K562 (cell line): Measurements from ENCODE around the gene FAM174C. TPM values are rescaled to one million over a fixed set of nuclear protein-coding genes. Genes with fewer than 3 reads are reported as not detected.

Experiments
- ATAC-seq: fragments of 200-7000 bp; cut with Tn5 transposase; 3 replicates; pipeline ENCODE4 v1.9.1; 2020; ENCODE audit warnings: moderate library complexity
- BruUV-seq: library from RNA; stranded (reverse); fragments of 400-500 nt; replicated peaks from 2 replicates; lab custom pipeline; 2021; lab: Mats Ljungman, UMichigan
- CTCF ChIA-PET: fragments of 300-600 bp; formaldehyde crosslinking; extraction: SDS; loops from one replicate; lab custom pipeline; 2021; ENCODE audit warnings: low intra/inter-chr PET ratio; lab: Yijun Ruan, JAX
- POLR2A ChIA-PET: fragments of 300-600, 350-650 bp; sonication (Branson Sonifier 250); formaldehyde crosslinking; extraction: SDS; loops from one replicate; lab custom pipeline; 2021; ENCODE audit warnings: antibody characterized with exemption, inconsistent platforms; lab: Yijun Ruan, JAX
- DNase-seq, 4 experiments: peaks; one replicate each; pipeline versions ENCODE4 v3.0.0 to v3.0.0-alpha.2; 2011 to 2018; ENCODE audit warnings: low spot score in 3 of 4, mixed read lengths in 3 of 4; ENCODE audit errors: extremely low read depth in 1 of 4
- FAIRE-seq: peaks from 2 replicates; lab custom pipeline; 2011; peaks lifted over from hg19 to GRCh38; lab: Jason Lieb, UNC
- H2AFZ ChIP-seq: 2 replicates; pipeline ENCODE4 v1.6.0; 2011; ENCODE audit warnings: low read depth, low read length, control low read depth, inconsistent platforms
- H3K27ac ChIP-seq: fragments of 200-600 bp; 3 replicates; pipeline ENCODE4 v1.8.0; 2011; ENCODE audit warnings: low read depth, mild to moderate bottlenecking, control low read depth, inconsistent platforms, low read length, moderate library complexity, mixed read lengths; ENCODE audit errors: extremely low read depth
- H3K27me3 ChIP-seq, 2 experiments: fragments of 300-600 bp in 1 of 2; 2 replicates in 1 of 2; 3 replicates in 1 of 2; pipeline versions ENCODE4 v1.6.0 to v1.8.0; 2011; ENCODE audit warnings: inconsistent platforms in 2 of 2, low read length in 2 of 2, mild to moderate bottlenecking in 1 of 2, mixed read lengths in 1 of 2, moderate library complexity in 1 of 2; ENCODE audit not compliant: control insufficient read depth in 2 of 2, insufficient read depth in 2 of 2
- H3K36me3 ChIP-seq: fragments of 300-600 bp; 3 replicates; pipeline ENCODE4 v1.8.0; 2011; ENCODE audit warnings: mild to moderate bottlenecking, low read length, inconsistent platforms; ENCODE audit not compliant: control insufficient read depth, insufficient read depth
- H3K4me1 ChIP-seq, 2 experiments: fragments of 200-600 bp in 1 of 2; replicated peaks in 1 of 2; 2 replicates in 1 of 2; 3 replicates in 1 of 2; pipeline versions ENCODE4 v1.5.1 to v1.8.0; 2011; ENCODE audit warnings: inconsistent platforms in 2 of 2, low read length in 2 of 2, mild to moderate bottlenecking in 1 of 2, mixed read lengths in 1 of 2, moderate library complexity in 1 of 2; ENCODE audit not compliant: control insufficient read depth in 2 of 2, insufficient read depth in 2 of 2
- H3K4me2 ChIP-seq: 2 replicates; pipeline ENCODE4 v1.6.1; 2011; ENCODE audit warnings: low read length, control low read depth, inconsistent platforms, mixed read lengths; ENCODE audit not compliant: insufficient read depth
- H3K4me3 ChIP-seq: fragments of 200-600 bp; sonication (generic), shearing (Covaris generic); 2 replicates; pipeline ENCODE4 v1.5.1; 2016; ENCODE audit warnings: control low read depth, inconsistent platforms
- H3K79me2 ChIP-seq: fragments of 200-600 bp; 3 replicates; pipeline ENCODE4 v1.8.0; 2011; ENCODE audit warnings: low read length, inconsistent platforms; ENCODE audit not compliant: control insufficient read depth, insufficient read depth
- H3K9ac ChIP-seq, 2 experiments: 2 replicates each; pipeline versions ENCODE4 v1.6.0 to v1.6.1; 2011; ENCODE audit warnings: low read depth in 2 of 2, low read length in 2 of 2, control low read depth in 1 of 2, inconsistent platforms in 1 of 2, mild to moderate bottlenecking in 1 of 2, mixed read lengths in 1 of 2; ENCODE audit not compliant: insufficient read depth in 1 of 2
- H3K9me1 ChIP-seq: one replicate; pipeline ENCODE4 v1.6.0; 2011; ENCODE audit warnings: inconsistent platforms, mild to moderate bottlenecking, low read length, moderate library complexity; ENCODE audit not compliant: control insufficient read depth, insufficient read depth
- H3K9me3 ChIP-seq: replicated peaks from 2 replicates; pipeline ENCODE4 v1.5.1; 2011; ENCODE audit warnings: low read depth, low read length, inconsistent platforms; ENCODE audit not compliant: control insufficient read depth, insufficient read depth
- H4K20me1 ChIP-seq: replicated peaks from 2 replicates; pipeline ENCODE4 v1.6.1; 2011; ENCODE audit warnings: low read length, inconsistent platforms, mixed read lengths; ENCODE audit not compliant: control insufficient read depth, insufficient read depth
- AFF4 ChIP-seq: sonication (generic); formaldehyde crosslinking; IDR thresholded peaks from 2 replicates; pipeline ENCODE4 v1.8.0; 2023; ENCODE audit warnings: mild to moderate bottlenecking, missing genetic modification reagents
- DIDO1 ChIP-seq: fragments of 450-650 bp; IDR thresholded peaks from 2 replicates; pipeline ENCODE4 v1.6.1; 2016; ENCODE audit warnings: low read depth, missing biosample characterization, missing genetic modification characterization
- MEIS2 ChIP-seq: fragments of 450-650 bp; IDR thresholded peaks from 2 replicates; pipeline ENCODE4 v1.6.1; 2014; ENCODE audit warnings: mild to moderate bottlenecking; ENCODE audit not compliant: partially characterized antibody
- SRSF3 ChIP-seq: fragments of 200-400 bp; formaldehyde crosslinking; IDR thresholded peaks from 2 replicates; pipeline ENCODE4 v1.6.1; 2016; ENCODE audit warnings: mild to moderate bottlenecking, low read length, moderate library complexity; ENCODE audit not compliant: insufficient read depth
- TCF15 ChIP-seq: fragments of 250-450 bp; sonication (Bioruptor Pico); IDR thresholded peaks from 2 replicates; pipeline ENCODE4 v1.8.0; 2022; ENCODE audit warnings: moderate library complexity, mild to moderate bottlenecking, inconsistent platforms
- ZHX1 ChIP-seq: fragments of 150-350 bp; conservative IDR thresholded peaks from 2 replicates; pipeline ENCODE4 v1.6.1; 2014; ENCODE audit warnings: low read length
- ZNF143 ChIP-seq: sonication (generic); formaldehyde crosslinking; IDR thresholded peaks from 2 replicates; pipeline ENCODE4 v1.9.0; 2022; ENCODE audit warnings: mild to moderate bottlenecking, missing genetic modification reagents
- ZSCAN29 ChIP-seq: fragments of 450-650 bp; IDR thresholded peaks from 2 replicates; pipeline ENCODE4 v1.6.1; 2017
- WGBS: fragments of 100-300 bp; shearing (Covaris generic); methylation state at CpG from one replicate; pipeline ENCODE4 v1.1.6; 2016; ENCODE audit warnings: low coverage, mixed read lengths; ENCODE audit not compliant: insufficient coverage; ENCODE audit errors: missing lambda C conversion rate; 5-methylcytosine and 5-hydroxymethylcytosine counted together
- in situ Hi-C: fragments of 300-500 bp; cut with MboI; formaldehyde crosslinking; loops from 4 replicates; pipeline ENCODE4 v1.15.0; 2018; ENCODE audit warnings: inconsistent platforms, mixed read lengths
- intact Hi-C: fragments of 100-400 bp; cut with micrococcal nuclease; formaldehyde crosslinking; loops from 2 replicates; pipeline ENCODE4 v1.14.2; 2022
- polyA plus RNA-seq, 8 experiments: library from polyadenylated mRNA; depleted of rRNA in 4 of 8; stranded (reverse) in 5 of 8; unstranded in 3 of 8; fragments of >200 nt; fragmentation: Nextera tagmentation in 2 of 8; fragmentation: Illumina TruSeq in 1 of 8; extraction: Ambion mirVana in 2 of 8; extraction: Trizol in 1 of 8; gene quantifications; 2 replicates each; pipeline versions ENCODE4 v1.2.1 to v1.2.3, GENCODE V29; 2011 to 2014; ENCODE audit warnings: inconsistent platforms in 1 of 8, missing spikeins in 1 of 8
- total RNA-seq, 7 experiments: library from RNA; depleted of rRNA in 6 of 7; stranded (reverse); fragments of >200 nt in 6 of 7; fragmentation: Illumina TruSeq in 2 of 7; extraction: Trizol in 2 of 7; gene quantifications; 2 replicates each; pipeline versions ENCODE4 v1.2.1 to v1.2.3, GENCODE V29; 2011 to 2021; ENCODE audit warnings: low replicate concordance in 1 of 7
- TF ChIP-seq, protein P1 (sequence below), 3 experiments: IDR thresholded peaks in 2 of 3; conservative IDR thresholded peaks in 1 of 3; 2 replicates each; pipeline ENCODE4 v1.5.1; 2011 to 2012; ENCODE audit warnings: low read length in 3 of 3, mild to moderate bottlenecking in 3 of 3, control low read depth in 2 of 3, improper control_type of control experiment in 1 of 3, inconsistent platforms in 1 of 3, low read depth in 1 of 3, mixed read lengths in 1 of 3, moderate library complexity in 1 of 3; ENCODE audit not compliant: insufficient read depth in 2 of 3

The FAM174C gene
- total and polyA plus RNA-seq, 9 of the 15 experiments (the other 6 are each of a cell fraction or from before 2014, with no cell fraction given): 0.66 to 89.6 (median 20.3) TPM

DNA sequence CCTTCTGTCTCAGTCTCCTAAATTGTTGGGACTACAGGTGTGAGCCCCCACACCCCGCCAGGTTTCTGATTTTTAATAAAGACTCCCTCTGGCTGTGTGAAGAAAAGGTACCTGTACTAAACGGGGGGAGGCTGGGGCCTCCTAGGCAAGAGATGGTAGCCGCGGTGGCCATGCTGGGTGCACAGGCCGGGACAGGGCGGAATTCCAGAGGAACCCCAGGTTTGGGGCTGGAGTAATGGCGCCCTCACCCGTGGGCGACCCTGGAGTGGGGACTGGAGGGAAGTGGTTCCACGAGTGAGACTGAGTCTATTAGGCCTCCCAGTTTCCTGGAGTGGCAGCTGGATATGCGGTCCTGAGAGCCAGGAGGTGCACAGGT is 35.9 kb upstream of the FAM174C start:
- no peak for ATAC-seq
- intact Hi-C loops: no loop called here
- Histone ChIP-seq H3K27me3 (no peaks in the 10 kb centered on the region), H3K4me2 (peak overlapping the region; percentile 94), H3K27ac (peak overlapping the region; percentile 92), H3K9ac (peak overlapping the region; percentile 86 to 99), H3K9me3 (no peaks in the 10 kb centered on the region), H3K9me1 (peaks cover 4% of the 10 kb centered on the region), H3K36me3 (peaks cover 32% of the 10 kb centered on the region; the same call in 2 of the 3 replicates), H4K20me1 (no peaks in the 10 kb centered on the region), H3K79me2 (peaks cover 36% of the 10 kb centered on the region), H2AFZ (peak overlapping the region; percentile 96), H3K4me1 (peaks cover 30 to 98% of the 10 kb centered on the region in 2 experiments), H3K4me3 (peak overlapping the region; percentile 54; the same call in 1 of the 2 replicates)
- in situ Hi-C loops: loop anchor here (25.0 kb wide), 1 partner anchor 477 kb away; the partner anchor contains the start of gene MISP
- FAIRE-seq: no peak
- 65% methylated on average over 11 of the region's 11 CpGs for WGBS
- ChIA-PET CTCF (interaction anchor here (1.0 to 4.8 kb wide), 3 partner anchors 19 to 318 kb away, joined by 3 to 29 read pairs (median 21); no protein-coding TSS in a partner anchor), POLR2A (interaction anchor here (0.6 to 0.7 kb wide), 2 partner anchors 135 to 144 kb away, joined by 3 read pairs; partner anchors contain the start of gene POLR2E)
- BruUV-seq: no TSS peak
- no peak for DNase-seq
- TF ChIP-seq ZHX1: no peak
- TF ChIP-seq ZNF143 (CRISPR knock-in tag): no peak
- TF ChIP-seq SRSF3: no peak
- TF ChIP-seq, protein P1, sequence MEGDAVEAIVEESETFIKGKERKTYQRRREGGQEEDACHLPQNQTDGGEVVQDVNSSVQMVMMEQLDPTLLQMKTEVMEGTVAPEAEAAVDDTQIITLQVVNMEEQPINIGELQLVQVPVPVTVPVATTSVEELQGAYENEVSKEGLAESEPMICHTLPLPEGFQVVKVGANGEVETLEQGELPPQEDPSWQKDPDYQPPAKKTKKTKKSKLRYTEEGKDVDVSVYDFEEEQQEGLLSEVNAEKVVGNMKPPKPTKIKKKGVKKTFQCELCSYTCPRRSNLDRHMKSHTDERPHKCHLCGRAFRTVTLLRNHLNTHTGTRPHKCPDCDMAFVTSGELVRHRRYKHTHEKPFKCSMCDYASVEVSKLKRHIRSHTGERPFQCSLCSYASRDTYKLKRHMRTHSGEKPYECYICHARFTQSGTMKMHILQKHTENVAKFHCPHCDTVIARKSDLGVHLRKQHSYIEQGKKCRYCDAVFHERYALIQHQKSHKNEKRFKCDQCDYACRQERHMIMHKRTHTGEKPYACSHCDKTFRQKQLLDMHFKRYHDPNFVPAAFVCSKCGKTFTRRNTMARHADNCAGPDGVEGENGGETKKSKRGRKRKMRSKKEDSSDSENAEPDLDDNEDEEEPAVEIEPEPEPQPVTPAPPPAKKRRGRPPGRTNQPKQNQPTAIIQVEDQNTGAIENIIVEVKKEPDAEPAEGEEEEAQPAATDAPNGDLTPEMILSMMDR (IDR thresholded peaks at IDR 0.05 in 2 of 3, conservative IDR thresholded peaks at IDR 0.05 in 1 of 3; ENCODE audit: insufficient read depth in 2 of 3, low read depth in 1 of 3, low read length in 3 of 3): 0 out of 6 replicates have a peak, but pooled peaks of 1 of the 3 experiments have one; percentile 1
- TF ChIP-seq MEIS2: no peak
- TF ChIP-seq TCF15 (CRISPR knock-in tag): no peak
- TF ChIP-seq DIDO1 (tag): no peak
- TF ChIP-seq AFF4 (CRISPR knock-in tag): no peak
- no peak for TF ChIP-seq ZSCAN29
